Measurements from ENCODE around the gene RIPOR2. TPM values are rescaled to one million over a fixed set of nuclear protein-coding genes. Genes with fewer than 3 reads are reported as not detected.

The RIPOR2 gene
- total RNA-seq, 1 donor, result 0.72 TPM

DNA sequence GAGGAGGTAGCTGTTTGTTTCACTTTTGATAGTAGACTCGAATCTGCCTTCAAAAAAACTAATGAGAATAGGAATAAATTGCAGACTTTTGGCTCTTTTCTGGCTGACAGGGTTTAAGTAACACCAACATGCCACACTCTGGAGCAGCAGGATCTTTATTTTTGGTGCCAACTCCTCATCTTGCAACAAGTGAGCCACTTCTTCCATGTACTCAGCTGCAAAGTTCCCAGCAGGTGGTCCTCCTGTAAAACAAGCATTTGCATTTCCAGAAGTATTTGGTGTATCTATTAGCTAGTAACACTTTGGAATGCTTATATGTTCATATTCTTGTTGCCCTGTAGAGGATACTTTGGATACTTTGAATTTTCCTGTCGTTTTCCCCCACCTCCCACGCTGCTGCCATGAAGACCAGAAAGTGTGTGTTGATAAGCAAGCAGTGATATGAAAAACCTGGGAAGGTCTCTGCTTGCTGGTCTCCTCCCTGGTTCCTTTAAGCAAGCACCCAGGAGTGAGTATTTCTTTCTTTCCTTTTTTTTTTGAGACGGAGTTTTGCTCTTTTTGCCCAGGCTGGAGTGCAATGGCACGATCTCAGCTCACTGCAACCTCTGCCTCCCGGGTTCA is 138.1 kb downstream of the RIPOR2 start:
- H3K4me3 ChIP-seq (ENCODE audit: low read depth, low read length), result no peak overlapping the region
- no peak for DNase-seq (ENCODE audit: low read depth)
- TF ChIP-seq, protein P1, sequence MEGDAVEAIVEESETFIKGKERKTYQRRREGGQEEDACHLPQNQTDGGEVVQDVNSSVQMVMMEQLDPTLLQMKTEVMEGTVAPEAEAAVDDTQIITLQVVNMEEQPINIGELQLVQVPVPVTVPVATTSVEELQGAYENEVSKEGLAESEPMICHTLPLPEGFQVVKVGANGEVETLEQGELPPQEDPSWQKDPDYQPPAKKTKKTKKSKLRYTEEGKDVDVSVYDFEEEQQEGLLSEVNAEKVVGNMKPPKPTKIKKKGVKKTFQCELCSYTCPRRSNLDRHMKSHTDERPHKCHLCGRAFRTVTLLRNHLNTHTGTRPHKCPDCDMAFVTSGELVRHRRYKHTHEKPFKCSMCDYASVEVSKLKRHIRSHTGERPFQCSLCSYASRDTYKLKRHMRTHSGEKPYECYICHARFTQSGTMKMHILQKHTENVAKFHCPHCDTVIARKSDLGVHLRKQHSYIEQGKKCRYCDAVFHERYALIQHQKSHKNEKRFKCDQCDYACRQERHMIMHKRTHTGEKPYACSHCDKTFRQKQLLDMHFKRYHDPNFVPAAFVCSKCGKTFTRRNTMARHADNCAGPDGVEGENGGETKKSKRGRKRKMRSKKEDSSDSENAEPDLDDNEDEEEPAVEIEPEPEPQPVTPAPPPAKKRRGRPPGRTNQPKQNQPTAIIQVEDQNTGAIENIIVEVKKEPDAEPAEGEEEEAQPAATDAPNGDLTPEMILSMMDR (IDR thresholded peaks at IDR 0.05; ENCODE audit: insufficient read depth, low read length), result no peak

DNA sequence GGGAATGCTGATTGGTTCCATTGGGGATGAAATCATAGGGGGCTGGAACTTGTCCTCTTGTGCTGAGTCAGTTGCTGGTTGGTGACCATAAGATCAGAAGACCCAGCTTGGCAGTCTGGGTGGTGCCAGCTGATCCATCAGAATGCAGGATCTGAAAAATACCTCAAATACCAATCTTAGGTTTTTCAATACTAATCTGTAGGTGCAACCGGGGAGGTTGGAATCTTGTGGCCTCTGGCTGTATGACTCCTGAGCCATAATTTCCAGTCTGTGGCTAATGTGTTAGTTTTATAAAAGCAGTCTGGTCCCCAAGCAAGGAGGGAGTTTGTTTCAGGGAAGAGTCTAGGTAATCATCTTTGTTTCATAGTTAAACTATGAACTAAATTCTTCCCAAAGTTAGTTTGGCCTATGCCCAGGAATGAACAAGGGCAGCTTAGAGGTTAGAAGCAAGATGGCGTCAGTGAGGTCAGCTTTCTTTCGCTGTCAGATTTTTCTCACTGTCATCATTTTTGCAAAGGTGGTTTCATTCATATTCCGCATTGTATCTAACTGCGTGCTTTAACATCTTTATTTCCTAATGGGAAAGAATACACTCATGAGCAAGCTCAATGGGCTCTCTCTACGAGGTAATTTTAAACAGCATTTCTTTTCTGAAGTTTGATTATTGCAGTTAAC is 139.0 kb downstream of the RIPOR2 start:
- no peak overlapping the region for H3K4me3 ChIP-seq (ENCODE audit: low read depth, low read length)
- TF ChIP-seq, protein P1 (IDR thresholded peaks at IDR 0.05; ENCODE audit: insufficient read depth, low read length), result no peak
- DNase-seq (ENCODE audit: low read depth), result no peak

DNA sequence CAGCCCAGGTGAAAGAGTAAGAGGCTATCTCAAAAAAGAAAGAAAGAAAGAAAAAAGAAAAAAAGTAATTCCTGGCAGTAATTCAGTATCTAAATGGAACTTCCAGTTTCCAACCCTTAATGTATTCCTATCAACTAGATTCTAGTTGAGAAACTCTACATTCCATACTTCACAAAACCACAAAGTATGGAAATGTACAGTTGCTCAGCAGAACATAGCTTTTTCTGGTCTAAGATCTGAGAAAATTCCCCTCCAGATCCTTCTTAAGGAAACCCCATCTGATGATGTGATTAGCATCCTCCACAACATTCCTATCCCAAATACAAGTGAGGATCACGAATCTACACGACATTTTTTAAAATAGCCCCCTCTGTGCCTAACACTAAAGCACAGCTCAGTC is 140.7 kb downstream of the RIPOR2 start:
- no peak for DNase-seq (ENCODE audit: low read depth)
- no peak overlapping the region for H3K4me3 ChIP-seq (ENCODE audit: low read depth, low read length)
- TF ChIP-seq, protein P1 (IDR thresholded peaks at IDR 0.05; ENCODE audit: insufficient read depth, low read length), result no peak

DNA sequence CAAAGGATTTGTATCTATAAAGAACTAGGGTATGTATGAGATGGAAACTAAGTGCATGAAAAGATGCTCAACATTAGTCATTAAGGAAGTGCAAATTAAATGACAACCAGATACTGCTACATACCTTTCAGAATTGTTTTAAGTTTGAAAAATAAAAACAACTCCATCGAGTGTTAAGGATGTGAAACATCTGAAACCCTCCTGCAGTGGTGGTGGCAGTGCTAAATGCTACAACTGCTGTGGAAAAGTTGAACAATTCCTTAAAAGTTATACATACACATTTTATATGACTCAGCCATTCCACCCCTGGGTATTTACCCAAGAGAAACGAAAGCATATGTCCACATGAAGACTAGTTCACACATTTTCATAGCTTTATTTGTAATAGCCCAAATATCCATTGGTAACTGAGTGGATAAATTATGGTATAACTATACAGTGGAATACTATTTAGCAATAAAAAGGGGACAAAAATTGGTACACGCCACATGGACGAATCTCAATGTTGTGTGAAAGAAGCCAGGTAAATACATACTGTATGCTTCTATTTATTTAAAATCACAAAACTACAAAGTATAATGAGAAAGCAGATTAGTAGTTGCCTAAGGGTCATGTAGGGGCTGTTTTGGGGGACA is 147.6 kb downstream of the RIPOR2 start:
- TF ChIP-seq, protein P1 (IDR thresholded peaks at IDR 0.05; ENCODE audit: insufficient read depth, low read length), result no peak
- H3K4me3 ChIP-seq (ENCODE audit: low read depth, low read length), result no peak overlapping the region
- no peak for DNase-seq (ENCODE audit: low read depth)

DNA sequence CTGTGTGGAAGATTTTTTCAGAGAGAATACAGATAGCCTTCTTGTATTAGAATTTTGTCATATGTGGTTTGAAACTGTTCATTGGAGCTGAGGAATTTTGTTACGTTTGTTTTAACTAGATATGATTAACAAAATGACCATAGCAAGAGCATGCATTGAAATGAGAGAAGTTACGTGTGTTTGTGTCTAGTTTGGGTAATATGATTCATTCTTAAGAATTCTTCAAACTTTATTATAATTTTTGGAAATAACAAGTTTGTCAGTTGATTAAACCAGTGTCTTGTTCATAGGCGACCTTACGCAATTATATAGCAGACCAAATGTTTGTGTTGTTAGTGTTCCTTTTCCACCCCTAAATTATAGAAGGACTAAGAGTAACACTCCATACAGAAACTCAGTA is 155.6 kb downstream of the RIPOR2 start:
- DNase-seq (ENCODE audit: low read depth), result no peak
- H3K4me3 ChIP-seq (ENCODE audit: low read depth, low read length), result no peak overlapping the region
- TF ChIP-seq, protein P1 (IDR thresholded peaks at IDR 0.05; ENCODE audit: insufficient read depth, low read length), result no peak

DNA sequence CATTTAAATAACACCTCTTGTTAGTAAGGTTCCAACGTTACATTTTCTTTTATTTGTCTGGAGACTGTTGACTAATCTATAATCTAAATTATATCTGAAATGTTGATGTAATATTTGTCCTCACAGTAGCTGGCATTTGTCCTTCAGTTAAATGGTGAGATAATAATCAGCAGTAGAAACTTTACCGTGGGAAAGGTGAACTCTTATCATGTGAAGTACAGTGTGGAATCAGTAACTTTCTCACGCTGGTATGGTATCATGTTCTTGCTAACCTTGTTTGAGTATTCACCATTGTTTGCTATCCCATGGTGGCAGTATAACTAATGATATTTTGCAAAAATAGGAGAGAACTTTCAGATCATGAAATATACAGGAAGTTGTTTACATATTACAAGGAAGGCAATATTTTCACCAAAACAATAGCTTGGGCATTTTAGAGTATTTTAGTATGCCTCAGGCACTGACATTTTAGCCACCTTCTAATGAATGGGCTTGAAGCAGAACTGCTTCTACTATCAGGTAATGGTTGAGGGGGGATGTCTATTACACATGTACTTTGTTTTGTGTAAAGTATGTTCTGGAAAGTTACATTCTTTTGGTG is 156.2 kb downstream of the RIPOR2 start:
- DNase-seq (ENCODE audit: low read depth), result no peak
- H3K4me3 ChIP-seq (ENCODE audit: low read depth, low read length), result no peak overlapping the region
- TF ChIP-seq, protein P1 (IDR thresholded peaks at IDR 0.05; ENCODE audit: insufficient read depth, low read length), result no peak
